HK-2 (cell line): ENCODE measurements around the gene TPRX2.
A peak's percentile ranks its signal among the peaks of the same experiment; 100 is the strongest.
"Not testable (repeated sequence)": the region's sequence is repeated elsewhere in the genome, so short reads cannot be mapped to it uniquely, and the experiment has no call there.

Source experiments
- DNase-seq: peaks from one replicate; pipeline ENCODE4 v3.0.0-alpha.2; 2018; ENCODE audit not compliant: unreplicated experiment

Gene TPRX2

GRCh38 chr19:47861630-47862029 lies 2.6 kb downstream of the TPRX2 start:
- no peak for DNase-seq

- DNase-seq: peak; percentile 84
These were observed 4.5 kb downstream of the TPRX2 start for GRCh38 chr19:47863514-47863936.

GRCh38 chr19:47865166-47865565 lies 6.1 kb downstream of the TPRX2 start:
- DNase-seq: no peak

GRCh38 chr19:47878906-47879305 lies 19.9 kb downstream of the TPRX2 start:
- DNase-seq: no peak

- DNase-seq: not testable (repeated sequence)
These were observed 20.4 kb downstream of the TPRX2 start for GRCh38 chr19:47879385-47879784.

- no peak for DNase-seq
These were observed 22.7 kb downstream of the TPRX2 start for GRCh38 chr19:47881757-47882156.

- DNase-seq: no peak
These were observed 23.9 kb downstream of the TPRX2 start for GRCh38 chr19:47882890-47883289.

- DNase-seq: no peak
These were observed 26.0 kb downstream of the TPRX2 start for GRCh38 chr19:47885067-47885463.

GRCh38 chr19:47886010-47886559 lies 27.1 kb downstream of the TPRX2 start, which contains the start of gene SULT2A1:
TSS of gene SULT2A1 (minus strand) at chr19:47886315. CDS start at chr19:47886257, 58 bp downstream.
- DNase-seq: no peak

GRCh38 chr19:47890865-47891621 lies 32.0 kb downstream of the TPRX2 start:
- DNase-seq: no peak

- DNase-seq: no peak
These were observed 32.5 kb downstream of the TPRX2 start for GRCh38 chr19:47891622-47891922.

GRCh38 chr19:47891923-47892666 lies 33.1 kb downstream of the TPRX2 start:
- no peak for DNase-seq

- no peak for DNase-seq
These were observed 36.2 kb downstream of the TPRX2 start for GRCh38 chr19:47895165-47895782.

- no peak for DNase-seq
These were observed 37.0 kb downstream of the TPRX2 start for GRCh38 chr19:47896019-47896418.

- DNase-seq: no peak
These were observed 37.7 kb downstream of the TPRX2 start for GRCh38 chr19:47896773-47897172.

GRCh38 chr19:47897861-47898260 lies 38.8 kb downstream of the TPRX2 start:
- no peak for DNase-seq

- no peak for DNase-seq
These were observed 40.3 kb downstream of the TPRX2 start for GRCh38 chr19:47899335-47899734.

- no peak for DNase-seq
These were observed 42.3 kb downstream of the TPRX2 start for GRCh38 chr19:47901370-47901769.

- DNase-seq: not testable (repeated sequence)
These were observed 50.3 kb downstream of the TPRX2 start for GRCh38 chr19:47909350-47909749.

- DNase-seq: not testable (repeated sequence)
These were observed 51.2 kb downstream of the TPRX2 start for GRCh38 chr19:47910191-47910590.
